GM12878 (cell line): ENCODE results near the gene ANTKMT. TPM values are rescaled to one million over a fixed set of nuclear protein-coding genes. Genes with fewer than 3 reads are reported as not detected.

Experiments used
- ATAC-seq: fragments of 200-7000 bp; cut with Tn5 transposase; 3 replicates; pipeline ENCODE4 v1.9.1; 2020; ENCODE audit warnings: mild to moderate bottlenecking, moderate library complexity
- BruUV-seq: library from RNA; stranded (reverse); fragments of 400-500 nt; replicated peaks from 2 replicates; lab custom pipeline; 2021; lab: Mats Ljungman, UMichigan
- CTCF ChIA-PET: fragments of 300-600 bp; sonication (Branson Sonifier 250); formaldehyde crosslinking; extraction: SDS; loops from one replicate; lab custom pipeline; 2021; ENCODE audit warnings: inconsistent platforms; lab: Yijun Ruan, JAX
- POLR2A ChIA-PET: fragments of 350-600 bp; formaldehyde crosslinking; extraction: SDS; loops from one replicate; lab custom pipeline; 2021; ENCODE audit warnings: inconsistent platforms; lab: Charles Lee
- RAD21 ChIA-PET: fragments of 300-600 bp; sonication (Branson Sonifier 250); formaldehyde crosslinking; loops from one replicate; lab custom pipeline; 2023; ENCODE audit warnings: antibody characterized with exemption; ENCODE audit not compliant: unreplicated experiment; lab: Charles Lee
- SMC1A ChIA-PET: fragments of 300-600 bp; sonication (Branson Sonifier 250); formaldehyde crosslinking; loops from one replicate; lab custom pipeline; 2023; ENCODE audit not compliant: unreplicated experiment, uncharacterized antibody; lab: Charles Lee
- DNase-seq: peaks from one replicate; pipeline ENCODE4 v3.0.0-alpha.2; 2011; ENCODE audit warnings: low read depth, low spot score
- FAIRE-seq: peaks from 3 replicates; lab custom pipeline; 2011; peaks lifted over from hg19 to GRCh38; lab: Jason Lieb, UNC
- H2AFZ ChIP-seq: 2 replicates; pipeline ENCODE4 v1.6.0; 2011; ENCODE audit warnings: low read depth, low read length, control low read depth; ENCODE audit not compliant: control insufficient read depth
- H3K27ac ChIP-seq: 2 replicates; pipeline ENCODE4 v1.5.1; 2011; ENCODE audit warnings: control low read depth; ENCODE audit not compliant: control insufficient read depth, insufficient read depth
- H3K27me3 ChIP-seq, 2 experiments: replicated peaks in 1 of 2; 2 replicates each; pipeline versions ENCODE4 v1.6.0 to v1.6.1; 2011; ENCODE audit warnings: low read length in 1 of 2; ENCODE audit not compliant: control insufficient read depth in 2 of 2, insufficient read depth in 2 of 2
- H3K36me3 ChIP-seq, 2 experiments: 2 replicates each; pipeline ENCODE4 v1.5.1; 2011; ENCODE audit warnings: low read length in 1 of 2; ENCODE audit not compliant: control insufficient read depth in 2 of 2, insufficient read depth in 2 of 2
- H3K4me1 ChIP-seq: 2 replicates; pipeline ENCODE4 v1.6.1; 2011; ENCODE audit warnings: mild to moderate bottlenecking, low read length, moderate library complexity, mixed read lengths; ENCODE audit not compliant: control insufficient read depth, insufficient read depth
- H3K4me2 ChIP-seq: 2 replicates; pipeline ENCODE4 v1.6.0; 2011; ENCODE audit warnings: control low read depth; ENCODE audit not compliant: control insufficient read depth, insufficient read depth
- H3K4me3 ChIP-seq: fragments of 200-600 bp; sonication (generic); 2 replicates; pipeline ENCODE4 v1.5.1; 2016
- H3K79me2 ChIP-seq: 2 replicates; pipeline ENCODE4 v1.6.0; 2011; ENCODE audit warnings: low read length; ENCODE audit not compliant: control insufficient read depth, insufficient read depth
- H3K9ac ChIP-seq: 2 replicates; pipeline ENCODE4 v1.8.0; 2011; ENCODE audit warnings: low read length, control low read depth, mixed read lengths; ENCODE audit not compliant: control insufficient read depth, insufficient read depth
- H3K9me3 ChIP-seq: replicated peaks from 3 replicates; pipeline ENCODE4 v1.5.1; 2011; ENCODE audit warnings: mild to moderate bottlenecking, low read length; ENCODE audit not compliant: control insufficient read depth, insufficient read depth
- H4K20me1 ChIP-seq: 2 replicates; pipeline ENCODE4 v1.6.0; 2011; ENCODE audit not compliant: control insufficient read depth, insufficient read depth
- ETV6 ChIP-seq, 2 experiments: fragments of 450-650 bp in 1 of 2; IDR thresholded peaks in 1 of 2; conservative IDR thresholded peaks in 1 of 2; 2 replicates each; pipeline ENCODE4 v1.6.1; 2014; ENCODE audit warnings: antibody characterized with exemption in 1 of 2, borderline replicate concordance in 1 of 2, low read depth in 1 of 2, mild to moderate bottlenecking in 1 of 2, moderate library complexity in 1 of 2
- NR2F1 ChIP-seq: fragments of 450-650 bp; conservative IDR thresholded peaks from 2 replicates; pipeline ENCODE4 v1.6.1; 2017; ENCODE audit warnings: mild to moderate bottlenecking
- NRF1 ChIP-seq: conservative IDR thresholded peaks from 2 replicates; pipeline ENCODE4 v1.6.1; 2011; ENCODE audit warnings: mild to moderate bottlenecking, low read depth, low read length, improper control_type of control experiment
- SREBF2 ChIP-seq: IDR thresholded peaks from 2 replicates; pipeline ENCODE4 v1.6.1; 2012; ENCODE audit warnings: mild to moderate bottlenecking, low read length
- WGBS: methylation state at CpG from one replicate; pipeline ENCODE4 v1.1.6; 2016; ENCODE audit warnings: low lambda C conversion rate; ENCODE audit not compliant: insufficient replicate concordance, insufficient coverage; ENCODE audit errors: missing lambda C conversion rate; 5-methylcytosine and 5-hydroxymethylcytosine counted together
- in situ Hi-C: fragments of 300-500 bp; cut with MboI; formaldehyde crosslinking; loops from 9 replicates; pipeline ENCODE4 v1.14.3; 2018; ENCODE audit warnings: mixed read lengths
- intact Hi-C: fragments of 100-400 bp; cut with micrococcal nuclease; formaldehyde crosslinking; loops from one replicate; pipeline ENCODE4 v1.14.2; 2022; ENCODE audit not compliant: unreplicated experiment
- polyA plus RNA-seq, 11 experiments: library from polyadenylated mRNA; depleted of rRNA in 4 of 11; unstranded in 6 of 11; stranded (reverse) in 5 of 11; fragments of >200 nt; fragmentation: Nextera tagmentation in 4 of 11; fragmentation: Illumina TruSeq in 1 of 11; extraction: Ambion mirVana in 4 of 11; extraction: Trizol in 1 of 11; gene quantifications; 1 replicate in 1 of 11; 2 replicates in 10 of 11; pipeline versions ENCODE4 v1.2.1 to v1.2.3, GENCODE V29; 2011 to 2016; ENCODE audit warnings: inconsistent platforms in 2 of 11, missing spikeins in 2 of 11, low read depth in 1 of 11
- total RNA-seq, 4 experiments: library from RNA; depleted of rRNA in 3 of 4; stranded (reverse); fragments of >200 nt in 3 of 4; fragmentation: Illumina TruSeq in 1 of 4; extraction: Trizol in 1 of 4; gene quantifications; 2 replicates each; pipeline versions ENCODE4 v1.2.1 to v1.2.3, GENCODE V29; 2013 to 2021
- TF ChIP-seq, protein P1 (sequence below): IDR thresholded peaks from 2 replicates; pipeline ENCODE4 v1.6.1; 2011; ENCODE audit warnings: low read depth, mild to moderate bottlenecking, low read length, moderate library complexity, borderline replicate concordance; ENCODE audit errors: extremely low read depth

The ANTKMT gene
- total and polyA plus RNA-seq, 10 of the 15 experiments (the other 5 are each of a cell fraction or from before 2014, with no cell fraction given): 0.58 to 60.5 (median 25.8) TPM

DNA sequence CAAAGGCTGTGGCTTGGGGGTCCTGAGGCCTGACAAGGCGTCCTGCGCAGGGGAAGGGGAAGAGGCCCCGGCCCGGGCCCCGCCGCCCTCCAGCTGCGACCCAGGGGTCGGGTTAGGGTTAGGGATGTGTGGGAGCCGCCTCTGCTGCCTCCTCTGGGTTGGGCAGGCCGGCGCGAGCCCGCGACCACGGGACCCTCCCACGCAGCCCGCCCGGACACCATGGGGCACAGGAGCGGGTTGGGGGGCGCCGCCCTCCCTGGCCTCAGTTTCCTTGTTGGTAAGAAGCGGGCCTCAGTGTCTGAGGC is 19.5 kb downstream of the ANTKMT start:
- in situ Hi-C loops: loop anchor here (5.0 kb wide), 1 partner anchor 47 kb away; the partner anchor contains the start of genes CHTF18 and RPUSD1
- BruUV-seq: no TSS peak
- Histone ChIP-seq H3K4me2 (peak overlapping the region; percentile 90), H4K20me1 (no peaks in the 10 kb centered on the region), H2AFZ (peak overlapping the region; percentile 42), H3K27ac (peak overlapping the region; percentile 76), H3K27me3 (no peaks in the 10 kb centered on the region), H3K9ac (peak overlapping the region; percentile 93), H3K4me3 (peak overlapping the region; percentile 90), H3K36me3 (peaks cover 0 to 4% of the 10 kb centered on the region in 2 experiments; a peak in 2 of 4 replicates), H3K9me3 (no peaks in the 10 kb centered on the region)
- DNase-seq (no peak), FAIRE-seq (no peak)
- WGBS: 0% methylated on average over 7 of the region's 22 CpGs
- intact Hi-C loops: loop anchor here (2.0 to 5.0 kb wide), 2 partner anchors 20 to 47 kb away; partner anchors contain the start of genes ANTKMT, CHTF18 and RPUSD1
- ChIA-PET SMC1A (no interaction called here), RAD21 (no interaction called here), CTCF (interaction anchor here (0.7 to 2.2 kb wide), 6 partner anchors 11 to 28 kb away, joined by 3 to 10 read pairs (median 5); partner anchors contain the start of gene METRN), POLR2A (interaction anchor here (3.4 to 7.3 kb wide), 2 partner anchors 13 to 20 kb away, joined by 16 to 60 read pairs; partner anchors contain the start of genes ANTKMT, CCDC78 and HAGHL)
- no peak for TF ChIP-seq NRF1
- TF ChIP-seq ETV6 (conservative IDR thresholded peaks at IDR 0.05 in 1 of 2, IDR thresholded peaks at IDR 0.05 in 1 of 2; ENCODE audit: borderline replicate concordance in 1 of 2, low read depth in 1 of 2): no peak
- TF ChIP-seq, protein P1, sequence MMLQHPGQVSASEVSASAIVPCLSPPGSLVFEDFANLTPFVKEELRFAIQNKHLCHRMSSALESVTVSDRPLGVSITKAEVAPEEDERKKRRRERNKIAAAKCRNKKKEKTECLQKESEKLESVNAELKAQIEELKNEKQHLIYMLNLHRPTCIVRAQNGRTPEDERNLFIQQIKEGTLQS: no peak
- no peak for TF ChIP-seq SREBF2
- TF ChIP-seq NR2F1: peak; percentile 75
- TF ChIP-seq, all 136 proteins: peak for 1
- Histone ChIP-seq H3K4me1 (peaks cover 33% of the 10 kb centered on the region), H3K79me2 (peaks cover 16% of the 10 kb centered on the region)
- peak; percentile 39 for ATAC-seq
